Psoas muscle (tissue), 8 donors: ENCODE measurements around the gene GSTA5. TPM values are rescaled to one million over a fixed set of nuclear protein-coding genes. Genes with fewer than 3 reads are reported as not detected.

Source experiments
- ATAC-seq, 4 donors: fragments of 200-7000 bp; cut with Tn5 transposase; one replicate each; pipeline ENCODE4 v1.9.1; 2020; ENCODE audit warnings: moderate library complexity in 3 of 4, mild to moderate bottlenecking in 2 of 4
- DNase-seq, 2 donors: peaks; one replicate each; pipeline ENCODE4 v3.0.0-alpha.2; 2020
- H3K27ac ChIP-seq: fragments of 200-600 bp; one replicate; pipeline ENCODE4 v1.8.0; 2022
- H3K27me3 ChIP-seq, 3 donors: fragments of 200-600 bp in 1 of 3; one replicate each; pipeline versions ENCODE4 v1.6.1 to v1.8.0; 2013 to 2022; ENCODE audit warnings: low read length in 2 of 3, mild to moderate bottlenecking in 2 of 3, moderate library complexity in 1 of 3; ENCODE audit not compliant: insufficient read depth in 3 of 3
- H3K36me3 ChIP-seq, 2 donors: fragments of 200-600 bp in 1 of 2; one replicate each; pipeline versions ENCODE4 v1.6.1 to v1.8.0; 2013 to 2022; ENCODE audit warnings: low read depth in 1 of 2, mild to moderate bottlenecking in 1 of 2, moderate library complexity in 1 of 2; ENCODE audit not compliant: insufficient read depth in 1 of 2
- H3K4me1 ChIP-seq: fragments of 200-600 bp; one replicate; pipeline ENCODE4 v1.8.0; 2022
- H3K4me3 ChIP-seq: fragments of 200-600 bp; one replicate; pipeline ENCODE4 v1.8.0; 2022; ENCODE audit warnings: mild to moderate bottlenecking
- H3K9me3 ChIP-seq: fragments of 200-600 bp; one replicate; pipeline ENCODE4 v1.8.0; 2022
- CTCF ChIP-seq: fragments of 200-600 bp; IDR thresholded peaks from one replicate; pipeline ENCODE4 v1.8.0; 2022; ENCODE audit warnings: antibody characterized with exemption
- WGBS, 3 donors: extraction: QIAGEN DNeasy Blood & Tissue Kit; methylation state at CpG; one replicate each; pipeline versions ENCODE4 v1.1.6 to v1.1.7; 2013; 5-methylcytosine and 5-hydroxymethylcytosine counted together
- intact Hi-C, 2 donors: fragments of 100-400 bp; cut with DNase I; formaldehyde crosslinking; loops; one replicate each; pipeline versions ENCODE4 v1.11.0 to v1.14.2; 2022
- polyA plus RNA-seq, 3 donors: library from polyadenylated mRNA; stranded (reverse); fragments of 200-250 nt; gene quantifications; one replicate each; pipeline ENCODE4 v1.2.3, GENCODE V29; 2013
- total RNA-seq, 4 donors: library from RNA; stranded (reverse); fragmentation: NEBNext Ultra II Directional in 2 of 4; extraction: Animal tissue kit (Norgen Biotek cat#: 25700) in 2 of 4; gene quantifications; one replicate each; pipeline versions ENCODE4 v1.2.1 to v1.2.4, GENCODE V29; 2021 to 2023
- donor health status: healthy with polysubstance abuse.
- donor health status: DM: no; HTN: no; CAD: no; lungs with moderate emphysema.
- donor health status: Bipolar disorder and iron deficiency.
- donor health status: healthy.
- donor health status: DM: yes; HTN: yes; CAD: no.
- donor health status: DM: no; HTN: no; CAD: no.
- donor health status: DM: no; HTN: no; CAD: no.
- donor health status: DM: yes; HTN: yes; CAD: no.

Gene GSTA5
- total and polyA plus RNA-seq, 7 donors: not detected

- Histone ChIP-seq H3K9me3 (no peaks in the 10 kb centered on the region), H3K4me1 (no peaks in the 10 kb centered on the region), H3K27ac (no peak overlapping the region), H3K4me3 (peak overlapping the region; percentile 71), H3K36me3 (no peaks in the 10 kb centered on the region), H3K27me3 (no peaks in the 10 kb centered on the region)
- TF ChIP-seq CTCF: no peak
- WGBS, 3 donors: 36 to 51% (median 40%) methylated on average over 4 of the region's 4 CpGs
- intact Hi-C loops: loop anchor here in 1 of 2 donors (5.0 kb wide), 1 partner anchor 176 kb away; no protein-coding TSS in a partner anchor
- DNase-seq: no peak
- ATAC-seq: peak in 1 of 4 donors; percentile 20
Observed at GRCh38 chr6:52881662-52881995, 41.0 kb upstream of the GSTA5 start.

- H3K27ac ChIP-seq: no peak overlapping the region
- ATAC-seq (no peak), DNase-seq (no peak)
- H3K4me3 ChIP-seq: no peak overlapping the region
- H3K4me1 ChIP-seq: no peaks in the 10 kb centered on the region
- intact Hi-C loops: no loop called here
- no peaks in the 10 kb centered on the region for H3K27me3 ChIP-seq
- WGBS, 3 donors: 58 to 66% (median 63%) methylated on average over 2 of the region's 2 CpGs
- no peaks in the 10 kb centered on the region for H3K9me3 ChIP-seq
- H3K36me3 ChIP-seq: no peaks in the 10 kb centered on the region
- no peak for TF ChIP-seq CTCF
Observed at GRCh38 chr6:52877786-52878185, 37.2 kb upstream of the GSTA5 start.

- intact Hi-C loops: no loop called here
- peak in 1 of 4 donors; percentile 80 for ATAC-seq
- no peak for DNase-seq
- Histone ChIP-seq H3K36me3 (no peaks in the 10 kb centered on the region), H3K27me3 (no peaks in the 10 kb centered on the region), H3K9me3 (no peaks in the 10 kb centered on the region), H3K4me3 (no peak overlapping the region), H3K27ac (no peak overlapping the region), H3K4me1 (no peaks in the 10 kb centered on the region)
- WGBS, 3 donors: 70 to 72% (median 70%) methylated on average over 3 of the region's 3 CpGs
- TF ChIP-seq CTCF: no peak
Observed at GRCh38 chr6:52877168-52877567, 36.6 kb upstream of the GSTA5 start.

- no peak overlapping the region for H3K27ac ChIP-seq
- intact Hi-C loops: no loop called here
Observed at GRCh38 chr6:52876056-52876787, 35.6 kb upstream of the GSTA5 start.

More at GRCh38 chr6:52876056-52876787, 35.6 kb upstream of the GSTA5 start:
- no peak overlapping the region for H3K4me3 ChIP-seq
- ATAC-seq: no peak
- no peaks in the 10 kb centered on the region for H3K9me3 ChIP-seq
- DNase-seq: no peak
- no peaks in the 10 kb centered on the region for H3K4me1 ChIP-seq
- H3K27me3 ChIP-seq: no peaks in the 10 kb centered on the region
- no peak for TF ChIP-seq CTCF
- WGBS, 3 donors: 83 to 86% (median 85%) methylated on average over 7 of the region's 7 CpGs
- H3K36me3 ChIP-seq: no peaks in the 10 kb centered on the region
